Stimulated activated CD4-positive, alpha-beta T cell treated with anti-CD3 and anti-CD28 coated beads, TNF-alpha, amount 100 ng/mL, for 1 hour (primary cell): ENCODE results near the gene KCNB1.

Experiments
- DNase-seq, 3 donors: peaks; one replicate each; pipeline ENCODE4 v3.0.0-alpha.2; 2020; ENCODE audit warnings: low read depth in 3 of 3, low spot score in 1 of 3

Gene KCNB1

GRCh38 chr20:49360242-49360968 is 122.1 kb downstream of the KCNB1 start:
- no peak for DNase-seq

GRCh38 chr20:49356676-49357075 is 125.8 kb downstream of the KCNB1 start:
- DNase-seq: no peak

GRCh38 chr20:49354673-49355072 is 127.8 kb downstream of the KCNB1 start:
- DNase-seq: no peak

- DNase-seq: no peak
These were observed 129.1 kb downstream of the KCNB1 start for GRCh38 chr20:49353348-49353747.

GRCh38 chr20:49352751-49353150 is 129.7 kb downstream of the KCNB1 start:
- no peak for DNase-seq

- DNase-seq: no peak
These were observed 130.7 kb downstream of the KCNB1 start for GRCh38 chr20:49351775-49352174.

GRCh38 chr20:49349694-49350252 is 132.7 kb downstream of the KCNB1 start:
- no peak for DNase-seq

GRCh38 chr20:49349078-49349477 is 133.4 kb downstream of the KCNB1 start:
- no peak for DNase-seq

- no peak for DNase-seq
These were observed 133.9 kb downstream of the KCNB1 start for GRCh38 chr20:49348563-49348962.

- DNase-seq: no peak
These were observed 135.3 kb downstream of the KCNB1 start for GRCh38 chr20:49347156-49347555.

- no peak for DNase-seq
These were observed 135.8 kb downstream of the KCNB1 start for GRCh38 chr20:49346682-49347081.

- no peak for DNase-seq
These were observed 136.9 kb downstream of the KCNB1 start for GRCh38 chr20:49345524-49345923.

- DNase-seq: no peak
These were observed 137.5 kb downstream of the KCNB1 start for GRCh38 chr20:49344975-49345374.

GRCh38 chr20:49344140-49344539 is 138.3 kb downstream of the KCNB1 start:
- DNase-seq: no peak

GRCh38 chr20:49343246-49343645 is 139.2 kb downstream of the KCNB1 start:
- no peak for DNase-seq

GRCh38 chr20:49340161-49340966 is 142.1 kb downstream of the KCNB1 start:
- DNase-seq: no peak

GRCh38 chr20:49339123-49339522 is 143.3 kb downstream of the KCNB1 start:
- no peak for DNase-seq

- no peak for DNase-seq
These were observed 144.4 kb downstream of the KCNB1 start for GRCh38 chr20:49338061-49338460.

- DNase-seq: no peak
These were observed 145.1 kb downstream of the KCNB1 start for GRCh38 chr20:49337357-49337756.

- no peak for DNase-seq
These were observed 145.7 kb downstream of the KCNB1 start for GRCh38 chr20:49336786-49337185.

GRCh38 chr20:49335476-49335875 is 147.0 kb downstream of the KCNB1 start:
- DNase-seq: no peak
